ENCODE data around the gene TPBGL.
A peak's percentile ranks its signal among the peaks of the same experiment; 100 is the strongest.
"Not testable (repeated sequence)": the region's sequence is repeated elsewhere in the genome, so short reads cannot be mapped to it uniquely, and the experiment has no call there.

TPBGL gene

GRCh38 chr11:75270896-75271418, 30.4 kb downstream of the TPBGL start:
- DNase-seq (ENCODE audit: low read depth) = no peak
- peak; percentile 60 for TF ChIP-seq CTCF (IDR thresholded peaks at IDR 0.05; ENCODE audit: control insufficient read depth, extremely low read depth, insufficient read depth)
- H3K4me3 ChIP-seq (ENCODE audit: low read depth, low read length) = no peak overlapping the region

GRCh38 chr11:75271730-75272129, 31.2 kb downstream of the TPBGL start:
- no peak overlapping the region for H3K4me3 ChIP-seq (ENCODE audit: low read depth, low read length)
- TF ChIP-seq CTCF (IDR thresholded peaks at IDR 0.05; ENCODE audit: control insufficient read depth, extremely low read depth, insufficient read depth) = no peak
- DNase-seq (ENCODE audit: low read depth) = no peak

GRCh38 chr11:75272391-75272790, 31.8 kb downstream of the TPBGL start:
- H3K4me3 ChIP-seq (ENCODE audit: low read depth, low read length) = no peak overlapping the region
- no peak for DNase-seq (ENCODE audit: low read depth)
- no peak for TF ChIP-seq CTCF (IDR thresholded peaks at IDR 0.05; ENCODE audit: control insufficient read depth, extremely low read depth, insufficient read depth)

GRCh38 chr11:75272821-75273301, 32.3 kb downstream of the TPBGL start:
- H3K4me3 ChIP-seq (ENCODE audit: low read depth, low read length) = no peak overlapping the region

GRCh38 chr11:75273411-75274391, 33.1 kb downstream of the TPBGL start:
- TF ChIP-seq CTCF (IDR thresholded peaks at IDR 0.05; ENCODE audit: control insufficient read depth, extremely low read depth, insufficient read depth) = no peak
- no peak overlapping the region for H3K4me3 ChIP-seq (ENCODE audit: low read depth, low read length)
- no peak for DNase-seq (ENCODE audit: low read depth)

More at GRCh38 chr11:75272821-75273301, 32.3 kb downstream of the TPBGL start:
- no peak for DNase-seq (ENCODE audit: low read depth)
- no peak for TF ChIP-seq CTCF (IDR thresholded peaks at IDR 0.05; ENCODE audit: control insufficient read depth, extremely low read depth, insufficient read depth)

- DNase-seq (ENCODE audit: low read depth); H3K4me3 ChIP-seq (ENCODE audit: low read depth, low read length): not testable (repeated sequence)
Measured at GRCh38 chr11:75274716-75275115, 34.1 kb downstream of the TPBGL start.

GRCh38 chr11:75275581-75275980, 35.0 kb downstream of the TPBGL start:
- no peak for TF ChIP-seq CTCF (IDR thresholded peaks at IDR 0.05; ENCODE audit: control insufficient read depth, extremely low read depth, insufficient read depth)
- H3K4me3 ChIP-seq (ENCODE audit: low read depth, low read length) = no peak overlapping the region
- DNase-seq (ENCODE audit: low read depth) = no peak

Measured in LNCaP clone FGC (cell line).